ENCODE measurements around the gene BOK.
"Not testable (repeated sequence)": the region's sequence is repeated elsewhere in the genome, so short reads cannot be mapped to it uniquely, and the experiment has no call there.

The BOK gene

DNA sequence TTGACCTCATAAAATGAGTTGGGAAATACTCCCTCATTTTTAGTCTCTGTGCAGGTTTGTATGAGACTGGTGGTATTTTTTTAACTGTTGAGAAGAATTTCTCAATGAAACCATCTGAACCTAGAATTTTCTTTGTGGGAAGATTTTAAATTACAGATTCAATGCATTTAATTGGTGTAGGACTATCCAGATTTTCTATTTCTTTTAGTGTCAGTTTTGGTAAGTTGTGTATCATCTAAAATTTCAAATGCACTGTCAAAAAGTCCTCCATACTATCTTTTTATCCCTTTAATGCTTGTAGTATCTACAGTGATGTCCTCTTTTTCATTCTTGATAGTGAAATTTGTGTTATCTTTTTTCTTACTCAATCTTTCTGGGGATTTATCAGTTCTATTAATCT is 1.8 kb upstream of the BOK start:
- DNase-seq (ENCODE audit: low read depth): no peak

- no peak for DNase-seq (ENCODE audit: low read depth)
Observed at GRCh38 chr2:241559323-241560161, 997 bp downstream of the BOK start.

- DNase-seq (ENCODE audit: low read depth): no peak
Observed at GRCh38 chr2:241560162-241560882, 1.8 kb downstream of the BOK start.

DNA sequence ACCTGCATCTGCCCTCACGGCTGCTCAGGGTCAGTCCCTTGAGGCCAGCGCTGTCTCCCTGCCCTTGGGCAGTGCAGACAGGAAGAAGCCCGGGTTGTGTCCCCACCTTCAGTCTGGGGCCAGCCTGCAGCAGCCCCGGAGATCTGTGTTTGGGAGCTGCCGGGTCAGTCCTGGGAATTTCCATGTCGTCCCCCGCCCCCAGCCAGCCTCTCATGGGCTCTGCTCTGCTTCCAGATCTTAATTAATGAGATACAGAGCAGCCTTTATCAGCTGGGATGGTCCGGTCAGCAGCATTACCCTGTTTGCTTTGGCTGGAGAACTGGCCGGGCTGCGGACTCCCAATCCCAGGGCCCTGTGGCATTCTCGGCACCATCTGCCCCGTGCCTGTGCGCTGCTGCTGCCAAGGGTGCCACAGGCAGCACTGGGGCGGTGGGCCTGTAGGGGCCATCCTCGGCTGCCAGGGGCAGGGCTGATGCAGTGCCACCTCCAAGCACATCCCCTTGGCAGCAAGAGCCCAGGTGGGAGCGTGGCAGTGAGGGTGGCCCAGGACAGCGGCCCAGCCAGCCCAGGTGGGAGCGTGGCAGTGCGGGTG is 2.4 kb downstream of the BOK start:
- no peak for DNase-seq (ENCODE audit: low read depth)

GRCh38 chr2:241561832-241562231 is 3.3 kb downstream of the BOK start:
- no peak for DNase-seq (ENCODE audit: low read depth)

GRCh38 chr2:241562269-241562891 is 3.8 kb downstream of the BOK start:
- no peak for DNase-seq (ENCODE audit: low read depth)

DNA sequence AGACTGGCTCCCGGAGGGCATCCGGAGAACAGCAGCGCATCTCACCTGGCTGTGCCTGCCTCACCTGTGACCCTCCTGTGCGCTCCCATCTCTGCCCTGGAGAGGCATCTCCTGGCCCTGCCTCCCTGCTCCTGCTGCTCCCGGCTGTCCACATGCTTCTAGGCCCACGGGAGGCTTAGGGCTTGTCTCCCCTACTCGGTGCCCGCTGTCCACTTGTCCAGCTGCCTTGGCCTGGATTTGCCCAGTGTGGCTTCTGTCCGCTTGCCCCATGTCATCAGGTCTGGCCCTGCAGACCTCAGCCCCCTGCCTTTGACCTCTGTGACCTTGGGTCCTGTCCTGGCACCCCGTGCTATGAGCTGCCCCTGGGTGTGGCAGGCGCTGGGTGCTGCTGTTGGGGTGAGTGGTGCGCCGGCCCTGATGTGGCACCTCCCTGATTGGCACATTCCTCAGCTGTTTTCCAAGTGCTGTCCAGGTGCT is 4.5 kb downstream of the BOK start:
- DNase-seq (ENCODE audit: low read depth): no peak

DNA sequence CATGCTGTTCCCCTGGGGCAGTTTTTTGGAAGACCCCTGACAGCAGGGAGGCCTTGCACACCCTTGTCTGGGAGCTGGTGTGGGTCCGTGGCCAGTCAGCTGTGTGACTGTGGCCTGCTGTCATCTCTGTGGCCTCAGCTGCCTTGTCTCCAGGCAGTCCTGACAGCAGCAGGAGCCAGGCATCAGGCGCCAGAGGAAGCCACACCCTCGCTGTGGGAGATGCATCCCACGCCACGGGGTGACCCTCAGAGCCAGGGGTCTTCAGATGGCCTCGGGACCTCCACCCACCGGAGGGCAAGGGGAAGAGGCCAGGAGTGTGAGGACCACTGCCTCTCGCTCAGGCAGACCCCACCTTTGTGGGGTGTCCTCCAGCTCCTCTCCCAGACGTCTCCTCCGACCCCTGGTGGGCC is 5.0 kb downstream of the BOK start:
- no peak for DNase-seq (ENCODE audit: low read depth)

DNA sequence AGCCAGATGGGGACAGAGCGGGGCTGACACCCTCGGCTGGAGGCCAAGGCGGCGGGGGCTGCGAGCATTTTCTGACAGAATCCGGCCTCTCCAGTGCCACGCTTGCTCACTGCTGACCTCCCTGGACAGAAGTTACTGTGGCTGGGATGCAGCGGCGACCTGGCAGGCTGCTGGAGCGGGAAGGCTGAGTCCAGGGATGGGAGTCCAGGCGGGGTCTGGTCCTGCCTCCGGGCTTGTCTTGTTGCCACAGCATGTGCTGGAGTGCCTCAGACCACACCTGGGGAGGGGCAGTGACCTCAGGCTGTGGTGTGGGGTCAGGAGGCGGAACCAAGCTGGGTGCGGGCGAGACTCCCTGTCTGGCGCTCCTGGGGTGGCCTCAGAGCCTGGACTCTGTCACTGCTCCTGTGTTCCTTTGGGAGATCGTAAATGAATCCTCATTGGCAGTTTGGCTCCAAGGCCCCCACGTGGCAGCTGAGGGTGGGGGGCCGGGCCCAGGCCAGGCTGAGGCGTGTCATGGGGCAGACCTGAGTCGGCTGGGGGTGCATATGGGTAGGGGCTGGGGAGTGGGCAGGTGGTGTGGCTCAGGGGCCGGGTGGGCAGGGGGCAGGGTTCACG is 5.5 kb downstream of the BOK start:
- no peak for DNase-seq (ENCODE audit: low read depth)

DNA sequence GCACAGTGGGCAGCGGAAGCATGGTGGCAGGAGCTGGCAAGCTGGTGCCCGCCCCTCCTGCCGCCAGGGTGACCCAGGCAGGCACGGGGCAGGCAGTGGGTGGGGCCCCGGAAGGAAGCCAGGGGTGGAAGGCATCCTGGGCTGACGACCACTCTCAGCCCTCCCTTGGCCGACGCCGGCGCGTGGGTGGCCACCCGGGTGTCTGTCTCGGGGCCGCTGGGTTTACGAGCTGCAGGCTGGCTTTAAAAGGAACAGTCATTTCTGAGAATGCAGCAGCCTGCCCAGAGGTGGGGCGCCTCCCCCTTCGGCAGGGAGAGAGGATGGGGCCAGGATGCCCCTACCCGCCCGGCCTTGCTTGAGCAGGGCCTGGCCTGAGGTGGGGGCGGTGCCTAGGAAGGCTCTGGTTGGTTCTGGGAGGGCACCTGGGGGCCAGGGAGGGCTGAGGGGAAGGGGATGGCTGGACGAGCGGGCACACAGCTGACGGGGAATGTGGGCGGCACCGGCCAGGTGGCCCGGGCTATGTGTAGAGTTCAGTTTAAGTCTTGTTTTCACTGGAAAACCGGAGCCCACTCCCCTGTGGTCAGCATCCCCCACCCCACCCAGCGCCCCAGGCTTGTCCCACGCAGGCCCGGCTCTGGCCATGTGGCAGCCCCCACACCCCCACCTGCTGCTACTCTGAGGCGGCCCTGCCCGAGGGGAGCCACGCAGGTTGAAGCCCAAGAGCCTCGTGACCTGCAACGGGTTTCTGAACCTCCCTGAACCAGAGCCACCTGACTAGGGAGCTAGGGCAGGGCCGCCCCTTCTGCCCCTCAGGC is 6.3 kb downstream of the BOK start:
- no peak for DNase-seq (ENCODE audit: low read depth)

GRCh38 chr2:241565411-241565810 is 6.9 kb downstream of the BOK start:
- no peak for DNase-seq (ENCODE audit: low read depth)

DNA sequence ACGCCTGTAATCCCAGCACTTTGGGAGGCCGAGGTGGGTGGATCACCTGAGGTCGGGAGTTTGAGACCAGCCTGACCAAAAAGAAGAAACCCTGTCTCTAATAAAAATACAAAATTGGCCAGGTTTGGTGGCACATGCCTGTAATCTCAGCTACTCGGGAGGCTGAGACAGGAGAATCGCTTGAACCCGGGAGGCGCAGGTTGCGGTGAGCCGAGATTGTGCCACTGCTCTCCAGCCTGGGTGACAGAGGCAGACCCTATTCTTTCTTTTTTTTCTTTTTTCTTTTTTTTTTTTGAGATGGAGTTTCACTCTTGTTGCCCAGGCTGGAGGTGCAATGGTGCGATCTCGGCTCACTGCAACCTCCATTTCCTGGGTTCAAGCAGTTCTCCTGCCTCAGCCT is 7.5 kb downstream of the BOK start:
- DNase-seq (ENCODE audit: low read depth): not testable (repeated sequence)

DNA sequence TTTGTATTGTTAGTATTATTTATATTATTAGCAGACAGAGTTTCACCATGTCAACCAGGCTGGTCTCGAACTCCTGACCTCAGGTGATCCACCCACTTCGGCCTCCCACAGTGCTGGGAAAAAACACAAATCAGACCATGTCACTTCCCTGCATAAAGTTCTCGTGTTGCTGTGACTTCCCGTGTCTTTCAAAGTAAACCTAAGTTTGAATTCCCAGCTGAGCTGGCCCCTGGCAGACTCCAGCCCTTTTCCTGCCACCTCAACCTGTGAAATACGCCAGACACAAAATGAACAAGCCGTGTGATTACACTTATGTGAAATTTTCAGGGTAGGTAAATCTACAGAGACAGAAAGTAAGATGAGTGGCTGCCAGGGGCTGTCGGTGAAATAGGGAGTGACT is 7.9 kb downstream of the BOK start:
- no peak for DNase-seq (ENCODE audit: low read depth)

- DNase-seq (ENCODE audit: low read depth): not testable (repeated sequence)
Observed at GRCh38 chr2:241567266-241567665, 8.7 kb downstream of the BOK start.

DNA sequence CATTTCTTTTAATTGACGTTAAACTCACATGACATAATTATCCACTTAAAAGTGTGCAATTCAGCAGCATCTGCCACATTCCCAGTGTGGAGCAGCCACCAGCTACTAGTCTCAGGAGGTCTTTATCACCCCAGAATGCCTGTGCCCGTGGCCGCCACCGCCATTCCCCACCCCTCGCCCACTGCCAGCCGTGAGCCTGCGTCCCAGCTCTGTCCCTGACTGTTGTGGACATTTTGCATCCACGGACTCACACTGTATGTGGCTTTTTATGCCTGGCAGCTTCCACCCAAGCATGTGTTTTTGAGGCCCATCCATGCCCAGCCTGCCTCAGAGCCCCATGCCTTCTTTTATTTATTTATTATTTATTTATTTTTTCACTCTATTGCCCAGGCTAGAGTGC is 9.2 kb downstream of the BOK start:
- no peak for DNase-seq (ENCODE audit: low read depth)

DNA sequence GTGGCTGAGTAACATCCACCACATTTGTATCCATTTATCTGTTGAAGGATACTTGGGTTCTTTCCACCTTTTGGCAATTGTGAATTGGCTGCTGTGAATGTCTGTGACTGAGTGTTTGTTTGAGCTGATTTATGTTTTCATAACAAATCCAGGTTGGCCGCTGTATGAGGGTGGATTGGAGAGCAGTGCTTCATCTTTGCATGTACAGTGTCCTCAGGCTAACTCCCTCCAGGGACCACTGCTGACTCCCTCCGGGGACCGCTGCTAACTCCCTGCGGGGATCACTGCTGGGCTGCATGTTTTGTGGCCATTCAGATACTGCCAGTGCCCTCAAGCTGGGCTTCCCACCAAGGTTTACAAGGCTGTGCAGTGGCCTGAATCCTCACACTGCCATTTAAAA is 10.2 kb downstream of the BOK start:
- DNase-seq (ENCODE audit: low read depth): no peak

GRCh38 chr2:241569831-241570281 is 11.3 kb downstream of the BOK start:
- no peak for DNase-seq (ENCODE audit: low read depth)

DNA sequence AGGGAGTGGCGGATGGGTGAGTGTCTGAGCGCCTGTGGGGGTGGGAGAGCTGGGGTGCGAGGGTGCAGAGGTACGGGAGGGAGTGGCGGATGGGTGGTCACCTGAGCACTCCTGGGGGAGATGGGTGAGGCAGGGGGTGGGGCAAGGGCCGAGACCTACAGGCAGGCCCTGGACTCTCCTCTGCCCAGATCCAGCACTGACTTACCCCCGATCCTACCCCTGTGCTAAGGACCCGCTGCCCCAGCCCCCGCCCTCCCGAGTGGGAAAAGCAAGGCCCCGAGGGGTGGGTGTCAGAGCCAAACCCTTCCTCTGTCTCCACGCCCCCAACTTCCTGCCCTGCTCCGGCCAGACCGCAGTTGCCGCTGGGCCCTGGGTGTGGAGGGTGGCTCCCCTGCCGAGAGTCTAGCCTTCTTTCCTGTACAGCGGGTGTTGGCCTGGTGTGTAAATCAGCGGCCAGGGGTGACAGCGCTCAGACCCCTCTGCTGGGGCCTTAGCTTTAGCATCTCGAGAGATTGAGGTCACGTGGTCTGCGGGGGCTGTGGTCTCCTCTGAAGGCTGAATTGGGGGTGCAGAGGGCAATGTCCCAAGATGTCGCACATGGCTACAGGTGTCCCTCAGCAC is 12.5 kb downstream of the BOK start:
- DNase-seq (ENCODE audit: low read depth): no peak

DNA sequence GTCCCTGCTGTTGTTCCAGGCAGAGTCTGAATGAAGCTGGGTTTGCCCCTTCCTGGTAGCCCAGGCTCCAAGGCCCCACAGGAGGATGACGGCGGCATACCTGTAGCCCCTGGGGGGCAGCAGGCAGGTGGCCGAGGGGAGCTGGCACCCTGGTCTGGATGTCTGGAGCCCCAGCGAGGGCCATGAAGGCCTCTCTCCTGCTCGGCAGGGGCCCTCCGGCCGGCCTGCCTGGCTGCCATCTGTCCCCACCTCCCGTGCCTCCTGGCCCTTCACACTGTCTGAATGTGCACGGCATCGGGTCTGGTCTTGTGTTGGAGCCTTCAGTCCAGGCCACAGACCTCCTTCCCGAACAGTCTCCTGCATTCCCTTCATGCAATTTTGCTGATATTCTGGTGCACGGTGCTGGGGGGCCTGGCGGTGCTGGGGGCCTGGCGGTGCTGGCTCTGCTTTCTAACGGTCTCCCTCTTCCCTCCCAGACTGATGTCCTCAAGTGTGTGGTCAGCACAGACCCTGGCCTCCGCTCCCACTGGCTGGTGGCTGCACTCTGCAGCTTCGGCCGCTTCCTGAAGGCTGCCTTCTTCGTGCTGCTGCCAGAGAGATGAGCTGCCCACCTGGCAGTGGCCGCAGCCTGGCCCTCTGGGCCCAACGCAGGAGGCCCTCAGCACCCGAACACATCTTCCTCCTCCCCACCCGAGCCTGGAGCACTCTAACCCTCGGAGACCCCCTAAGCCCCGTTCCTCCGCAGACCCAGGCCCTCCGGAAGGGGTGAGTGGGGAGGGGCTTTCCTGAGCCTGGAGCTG is 13.5 kb downstream of the BOK start:
- DNase-seq (ENCODE audit: low read depth): no peak
